Effector memory CD8-positive, alpha-beta T cell (primary cell): ENCODE results near the gene RFX1.
"Not testable (repeated sequence)": the region's sequence is repeated elsewhere in the genome, so short reads cannot be mapped to it uniquely, and the experiment has no call there.

Experiments
- ATAC-seq: fragments of 150-1000 bp; cut with Tn5 transposase; replicated peaks from 2 replicates; pipeline ENCODE4 v1.10.0; 2021; ENCODE audit warnings: mild to moderate bottlenecking, moderate library complexity
- DNase-seq, 3 experiments: peaks; one replicate each; pipeline ENCODE4 v3.0.0; 2021
- H3K27ac Mint-ChIP-seq, 2 donors: one replicate each; pipeline ENCODE4 v1.8.0; 2022; ENCODE audit warnings: mild to moderate bottlenecking in 2 of 2, mixed read lengths in 2 of 2, moderate library complexity in 2 of 2
- H3K27me3 Mint-ChIP-seq, 2 donors: one replicate each; pipeline ENCODE4 v1.8.0; 2022; ENCODE audit warnings: mixed read lengths in 2 of 2
- H3K36me3 Mint-ChIP-seq: one replicate; pipeline ENCODE4 v1.8.0; 2022; ENCODE audit warnings: mild to moderate bottlenecking, moderate library complexity, mixed read lengths; ENCODE audit not compliant: insufficient read depth
- H3K4me1 Mint-ChIP-seq, 2 donors: one replicate each; pipeline ENCODE4 v1.8.0; 2022; ENCODE audit warnings: low read depth in 2 of 2, mixed read lengths in 2 of 2
- H3K4me3 Mint-ChIP-seq, 2 donors: one replicate each; pipeline ENCODE4 v1.8.0; 2022; ENCODE audit warnings: mild to moderate bottlenecking in 2 of 2, mixed read lengths in 2 of 2, moderate library complexity in 2 of 2
- H3K9me3 Mint-ChIP-seq, 2 donors: one replicate each; pipeline ENCODE4 v1.8.0; 2022; ENCODE audit warnings: mixed read lengths in 2 of 2
- total RNA-seq, 9 experiments: gene quantifications; one replicate each; lab custom pipeline; 2026; lab: John Stamatoyannopoulos, UW

The RFX1 gene
- 9.7 to 32.5 (median 16.8) reads per million in 9 experiments for total RNA-seq

DNA sequence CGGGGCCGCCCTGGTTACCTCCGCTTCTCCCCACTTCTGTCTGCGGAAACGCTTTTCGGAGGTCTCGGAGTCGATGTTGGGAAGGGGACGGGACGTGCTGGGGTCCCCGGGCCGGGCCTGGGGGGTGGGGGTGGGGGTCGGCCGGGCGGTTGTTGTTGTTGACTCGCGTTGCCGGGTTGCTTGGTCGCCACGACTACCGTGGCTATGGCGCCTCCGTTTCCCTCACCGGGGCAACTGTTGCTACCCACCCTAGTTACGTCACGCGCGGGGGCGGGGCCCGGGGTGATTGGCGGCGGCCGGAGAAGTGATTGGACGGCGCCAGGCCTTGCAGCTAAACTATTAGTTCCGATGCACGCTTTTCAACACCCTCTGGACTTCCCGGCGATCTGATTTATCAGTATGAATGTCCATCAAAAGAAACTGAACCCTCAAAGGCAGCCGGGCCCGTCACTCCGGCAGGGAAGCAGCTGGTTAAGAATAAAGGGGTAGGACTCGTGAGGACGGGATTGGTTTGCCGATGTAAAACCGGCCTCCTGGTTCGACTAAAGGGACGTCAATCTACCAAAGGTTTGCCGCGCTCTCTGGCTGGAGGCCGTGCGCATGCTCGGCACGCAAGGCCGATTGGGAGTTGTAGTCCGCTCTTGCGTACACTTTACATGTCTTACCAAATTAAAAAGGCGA, at the start of gene RFX1:
RFX1 (minus strand) TSS at position 236 of the 681 bp plus-strand sequence. CDS start 12,477 bp downstream, outside the sequence.
- Mint-ChIP-seq H3K27ac (peak within 1 kb of the TSS; percentile 100), H3K4me3 (peak within 1 kb of the TSS; percentile 85 to 90), H3K4me1 (peaks cover 34% of the 10 kb centered on the region in 2 donors), H3K36me3 (peaks cover 40% of the 10 kb centered on the region), H3K27me3 (no peaks in the 10 kb centered on the region), H3K9me3 (no peaks in the 10 kb centered on the region)
- DNase-seq (peak; percentile 100), ATAC-seq (peak; percentile 70)

DNA sequence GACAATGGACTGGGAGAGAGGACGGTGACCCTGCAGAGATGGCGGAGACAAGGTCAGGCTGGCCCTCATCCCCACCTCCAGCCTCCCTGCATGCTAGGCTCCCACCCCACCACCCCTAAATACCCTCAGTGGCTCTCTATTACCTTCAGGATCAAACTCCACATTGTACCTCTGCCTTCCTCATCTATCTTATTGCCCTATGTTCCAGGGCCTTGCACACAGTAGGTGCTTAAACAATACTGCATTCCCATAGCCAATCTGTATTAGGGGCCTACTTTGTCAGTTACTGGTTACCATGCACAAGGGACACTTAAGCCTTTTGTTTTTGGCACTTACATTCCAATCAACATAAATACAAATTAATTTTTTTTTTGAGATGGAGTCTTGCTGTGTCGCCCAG, 49.3 kb upstream of the RFX1 start:
- H3K9me3 Mint-ChIP-seq = no peaks in the 10 kb centered on the region
- ATAC-seq (no peak), DNase-seq (no peak)
- peaks cover 25 to 30% of the 10 kb centered on the region in 2 donors for H3K27me3 Mint-ChIP-seq
- H3K4me3 Mint-ChIP-seq = no peak overlapping the region
- H3K27ac Mint-ChIP-seq = peak overlapping the region in 1 of 2 donors; percentile 62
- peaks cover 34% of the 10 kb centered on the region for H3K36me3 Mint-ChIP-seq
- H3K4me1 Mint-ChIP-seq = peaks cover 19 to 20% of the 10 kb centered on the region in 2 donors

DNA sequence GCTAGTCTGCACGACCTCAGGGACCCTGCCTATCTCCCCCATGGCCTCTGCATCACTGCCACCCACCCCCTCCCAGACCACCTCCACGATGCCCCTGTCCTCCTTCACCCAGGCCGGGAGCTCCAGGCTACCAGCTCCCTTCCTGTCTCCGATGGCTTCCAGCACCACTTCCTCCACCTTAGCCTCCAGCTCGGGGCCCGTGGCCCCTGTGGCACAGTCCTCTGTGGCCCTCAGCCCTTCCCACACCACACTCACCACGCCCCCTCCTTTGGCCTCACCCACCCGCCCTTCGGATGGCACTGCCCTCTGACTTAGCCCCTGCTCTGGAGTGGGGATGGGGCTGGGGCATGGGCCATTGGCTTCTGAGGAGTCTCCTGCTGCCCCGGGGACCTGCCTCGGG, 48.6 kb upstream of the RFX1 start:
- peaks cover 40% of the 10 kb centered on the region for H3K36me3 Mint-ChIP-seq
- DNase-seq = no peak
- peak overlapping the region in 1 of 2 donors; percentile 59 for H3K27ac Mint-ChIP-seq
- peaks cover 18 to 20% of the 10 kb centered on the region in 2 donors for H3K4me1 Mint-ChIP-seq
- no peaks in the 10 kb centered on the region for H3K9me3 Mint-ChIP-seq
- no peak overlapping the region for H3K4me3 Mint-ChIP-seq
- H3K27me3 Mint-ChIP-seq = peaks cover 22 to 24% of the 10 kb centered on the region in 2 donors
- no peak for ATAC-seq

DNA sequence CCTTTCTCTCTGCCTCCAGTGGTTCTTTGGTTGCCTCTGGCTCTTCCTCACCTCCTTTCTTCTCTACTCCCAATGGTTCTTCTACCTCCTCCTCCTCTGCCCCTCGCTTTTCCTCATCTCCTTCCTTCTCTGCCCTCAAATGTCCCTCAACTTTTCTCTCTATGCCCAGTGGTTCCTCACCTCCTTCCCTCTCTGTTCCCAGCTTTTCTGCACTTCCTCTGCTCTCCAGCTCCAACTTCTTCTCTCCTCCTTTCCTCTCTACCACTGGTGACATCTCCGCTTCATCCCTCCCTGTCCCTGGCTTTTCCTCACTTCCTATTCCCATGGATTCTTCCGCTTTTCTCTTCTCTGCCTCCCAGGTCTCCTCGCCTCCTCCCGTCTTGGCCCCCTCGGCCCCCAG, 48.0 kb upstream of the RFX1 start:
- Mint-ChIP-seq H3K36me3 (peaks cover 47% of the 10 kb centered on the region), H3K4me3 (no peak overlapping the region), H3K9me3 (no peaks in the 10 kb centered on the region), H3K27ac (peak overlapping the region in 1 of 2 donors; percentile 59), H3K27me3 (peaks cover 16 to 18% of the 10 kb centered on the region in 2 donors), H3K4me1 (peaks cover 16 to 20% of the 10 kb centered on the region in 2 donors)
- DNase-seq (no peak), ATAC-seq (no peak)

DNA sequence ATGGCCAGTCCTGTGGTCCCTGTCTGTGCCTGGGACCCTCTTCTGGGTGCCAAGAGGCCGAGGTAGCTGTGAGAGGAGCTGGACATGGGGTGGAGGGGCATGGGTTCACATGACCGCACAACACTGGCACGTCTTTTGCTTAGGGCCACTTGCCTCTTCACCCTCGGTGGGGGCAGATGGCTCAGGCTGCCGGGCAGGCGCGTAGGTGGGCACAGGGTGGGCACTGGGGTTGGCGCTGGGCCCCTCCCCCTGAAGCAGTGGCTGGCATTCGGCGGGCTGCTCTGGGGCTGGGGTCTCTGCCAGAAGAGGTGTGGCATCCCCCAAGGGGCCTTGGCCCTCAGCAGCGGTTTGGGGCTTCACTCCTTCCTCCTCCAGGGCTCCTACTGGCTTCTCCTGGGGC, 47.4 kb upstream of the RFX1 start:
- Mint-ChIP-seq H3K9me3 (no peaks in the 10 kb centered on the region), H3K27me3 (peaks cover 10 to 12% of the 10 kb centered on the region in 2 donors), H3K36me3 (peaks cover 50% of the 10 kb centered on the region), H3K27ac (peak overlapping the region in 1 of 2 donors; percentile 59), H3K4me1 (peaks cover 11 to 15% of the 10 kb centered on the region in 2 donors), H3K4me3 (no peak overlapping the region)
- no peak for DNase-seq
- no peak for ATAC-seq

DNA sequence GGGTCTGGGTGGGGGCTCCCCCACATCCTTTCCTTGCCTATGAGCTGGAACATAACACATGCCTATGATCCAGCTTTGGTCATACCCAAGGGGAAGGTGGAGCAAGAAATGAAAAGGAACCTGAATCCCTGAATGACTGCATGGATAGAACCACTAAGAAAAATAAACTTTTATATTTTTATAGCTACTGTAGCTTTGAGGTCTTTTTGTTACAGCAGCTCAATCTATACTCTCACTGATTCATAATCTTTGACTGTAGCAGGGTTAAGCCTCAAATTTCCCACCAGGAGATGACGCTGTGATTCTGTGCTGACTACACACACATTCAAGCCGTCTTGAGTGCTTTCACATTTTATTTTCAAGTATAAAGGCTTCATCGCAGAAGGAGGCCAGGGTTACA, 46.9 kb upstream of the RFX1 start:
- Mint-ChIP-seq H3K36me3 (peaks cover 54% of the 10 kb centered on the region), H3K27me3 (peaks cover 5 to 8% of the 10 kb centered on the region in 2 donors), H3K9me3 (no peaks in the 10 kb centered on the region), H3K4me3 (no peak overlapping the region), H3K4me1 (peaks cover 9 to 10% of the 10 kb centered on the region in 2 donors), H3K27ac (peak overlapping the region in 1 of 2 donors; percentile 46)
- ATAC-seq (no peak), DNase-seq (no peak)

DNA sequence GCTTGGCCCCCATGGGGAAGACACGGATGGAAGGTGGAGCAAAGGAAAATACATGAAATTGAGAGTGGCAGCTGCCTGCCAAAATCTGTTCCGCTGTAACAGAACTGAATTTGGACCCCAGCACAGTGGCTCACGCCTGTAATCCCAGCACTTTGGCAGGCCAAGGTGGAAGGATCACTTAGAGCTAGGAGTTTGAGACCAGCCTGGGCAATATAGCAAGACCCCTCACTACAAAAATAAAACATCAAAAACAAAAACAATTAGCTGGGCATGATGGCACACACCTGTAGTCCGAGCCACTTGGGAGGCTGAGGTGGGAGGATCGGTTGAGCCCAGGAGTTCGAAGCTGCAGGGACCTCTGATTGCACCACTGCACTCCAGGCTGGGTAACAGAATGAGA, 46.4 kb upstream of the RFX1 start:
- no peak for ATAC-seq
- Mint-ChIP-seq H3K27ac (peak overlapping the region; percentile 16 to 46), H3K27me3 (peaks cover 0 to 2% of the 10 kb centered on the region in 2 donors), H3K4me1 (peaks cover 5% of the 10 kb centered on the region in 2 donors), H3K9me3 (no peaks in the 10 kb centered on the region), H3K36me3 (peaks cover 60% of the 10 kb centered on the region), H3K4me3 (no peak overlapping the region)
- DNase-seq = no peak

DNA sequence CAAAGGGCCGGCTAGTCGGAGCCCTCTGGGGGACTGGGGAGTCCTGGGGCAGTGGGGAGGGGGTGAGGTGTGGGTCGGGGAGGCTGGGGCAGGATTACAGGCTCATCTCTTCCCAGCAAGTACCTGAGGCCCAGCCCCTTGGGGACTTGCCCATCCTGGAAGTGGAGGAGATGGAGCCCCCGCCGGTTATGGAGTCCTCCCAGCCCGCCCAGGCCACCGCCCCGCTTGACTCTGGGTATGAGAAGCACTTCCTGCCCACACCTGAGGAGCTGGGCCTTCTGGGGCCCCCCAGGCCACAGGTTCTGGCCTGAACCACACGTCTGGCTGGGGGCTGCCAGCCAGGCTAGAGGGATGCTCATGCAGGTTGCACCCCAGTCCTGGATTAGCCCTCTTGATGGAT, 45.9 kb upstream of the RFX1 start:
- peak overlapping the region; percentile 16 to 75 for H3K27ac Mint-ChIP-seq
- DNase-seq (no peak), ATAC-seq (no peak)
- H3K9me3 Mint-ChIP-seq = no peaks in the 10 kb centered on the region
- peaks cover 65% of the 10 kb centered on the region for H3K36me3 Mint-ChIP-seq
- no peak overlapping the region for H3K4me3 Mint-ChIP-seq
- H3K27me3 Mint-ChIP-seq = no peaks in the 10 kb centered on the region
- peaks cover 5% of the 10 kb centered on the region in 2 donors for H3K4me1 Mint-ChIP-seq

DNA sequence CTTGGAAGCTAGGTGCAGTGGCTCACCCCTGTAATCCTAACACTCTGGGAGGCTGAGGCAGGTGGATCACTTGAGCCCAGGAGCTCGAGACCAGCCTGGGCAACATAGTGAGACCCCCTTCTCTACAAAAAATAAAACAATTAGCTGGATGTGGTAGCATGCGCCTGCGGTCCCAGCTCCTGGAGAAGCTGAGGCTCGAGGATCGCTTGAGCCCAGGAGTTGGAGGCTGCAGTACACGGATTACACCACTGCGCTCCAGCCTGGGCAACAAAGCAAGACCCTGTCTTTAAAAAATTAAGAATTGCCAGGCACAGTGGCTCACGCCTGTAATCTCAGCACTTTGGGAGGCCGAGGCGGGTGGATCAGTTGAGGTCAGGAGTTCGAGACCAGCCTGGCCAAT, 44.8 kb upstream of the RFX1 start:
- H3K27ac Mint-ChIP-seq = peak overlapping the region in 1 of 2 donors; percentile 84
- H3K9me3 Mint-ChIP-seq, H3K27me3 Mint-ChIP-seq, DNase-seq, ATAC-seq, H3K4me3 Mint-ChIP-seq, H3K4me1 Mint-ChIP-seq: not testable (repeated sequence)
- peaks cover 75% of the 10 kb centered on the region for H3K36me3 Mint-ChIP-seq

DNA sequence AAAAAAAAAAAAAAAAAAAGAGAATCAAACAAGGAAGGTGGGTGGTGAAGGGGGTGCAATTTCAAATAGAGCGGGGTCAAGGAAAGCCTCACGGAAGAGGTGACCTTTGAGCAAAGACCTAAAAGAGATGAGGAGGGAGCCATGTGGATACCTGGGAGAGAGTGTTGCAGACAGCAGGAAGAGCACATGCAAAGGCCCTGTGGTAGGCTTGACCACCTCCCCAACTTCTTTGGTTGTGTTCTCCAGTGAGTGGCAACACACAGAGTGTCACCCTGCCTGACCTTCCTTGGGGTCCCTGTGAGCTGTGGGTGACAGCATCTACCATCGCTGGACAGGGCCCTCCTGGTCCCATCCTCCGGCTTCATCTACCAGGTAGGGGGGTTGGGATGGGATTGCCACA, 44.4 kb upstream of the RFX1 start:
- no peak for ATAC-seq

DNA sequence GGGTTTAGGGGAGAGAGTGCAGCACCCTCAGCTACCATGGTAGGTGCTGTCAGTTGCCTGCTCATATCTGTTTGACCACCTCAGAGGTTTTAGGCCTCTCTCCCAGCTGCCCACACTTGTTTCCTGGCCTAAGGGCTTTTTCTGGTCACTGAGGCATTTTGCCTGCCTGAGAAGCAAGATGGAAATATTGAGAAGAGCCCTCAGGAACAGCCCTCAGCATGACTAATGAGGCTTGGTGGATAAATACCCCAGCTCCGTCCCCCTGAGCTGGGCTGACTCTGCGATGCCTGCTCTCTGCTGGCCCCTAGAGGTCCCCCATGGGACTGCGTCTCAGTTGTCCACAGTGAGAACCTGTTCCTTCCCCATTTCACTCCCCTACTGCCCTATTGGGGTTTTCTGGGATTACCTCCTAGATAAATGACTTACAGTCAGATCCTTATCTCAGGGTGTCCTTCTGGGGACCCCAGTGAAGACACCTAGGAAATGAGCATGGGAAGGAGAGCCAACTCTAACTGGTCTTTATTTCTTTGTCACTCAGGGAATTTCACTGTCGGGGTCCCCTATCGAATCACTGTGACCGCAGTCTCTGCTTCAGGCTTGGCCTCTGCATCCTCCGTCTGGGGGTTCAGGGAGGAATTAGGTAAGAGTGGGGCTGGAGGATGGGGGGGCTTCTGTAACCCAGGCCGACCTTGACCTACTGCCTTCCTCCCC, 42.5 kb upstream of the RFX1 start:
- no peaks in the 10 kb centered on the region for H3K9me3 Mint-ChIP-seq
- DNase-seq (peak; percentile 74 to 83 (median 78)), ATAC-seq (peak; percentile 93)
- no peak overlapping the region for H3K4me3 Mint-ChIP-seq
- peaks cover 3 to 7% of the 10 kb centered on the region in 2 donors for H3K4me1 Mint-ChIP-seq
- H3K27me3 Mint-ChIP-seq = no peaks in the 10 kb centered on the region
- peak overlapping the region; percentile 35 to 71 for H3K27ac Mint-ChIP-seq
- H3K36me3 Mint-ChIP-seq = peaks cover 98% of the 10 kb centered on the region

More for the DNA sequence above, 44.4 kb upstream of the RFX1 start:
- DNase-seq = no peak
- H3K36me3 Mint-ChIP-seq = peaks cover 80% of the 10 kb centered on the region
- no peaks in the 10 kb centered on the region for H3K27me3 Mint-ChIP-seq
- no peak overlapping the region for H3K4me3 Mint-ChIP-seq
- peaks cover 7 to 8% of the 10 kb centered on the region in 2 donors for H3K4me1 Mint-ChIP-seq
- H3K27ac Mint-ChIP-seq = peak overlapping the region in 1 of 2 donors; percentile 84
- H3K9me3 Mint-ChIP-seq = no peaks in the 10 kb centered on the region

DNA sequence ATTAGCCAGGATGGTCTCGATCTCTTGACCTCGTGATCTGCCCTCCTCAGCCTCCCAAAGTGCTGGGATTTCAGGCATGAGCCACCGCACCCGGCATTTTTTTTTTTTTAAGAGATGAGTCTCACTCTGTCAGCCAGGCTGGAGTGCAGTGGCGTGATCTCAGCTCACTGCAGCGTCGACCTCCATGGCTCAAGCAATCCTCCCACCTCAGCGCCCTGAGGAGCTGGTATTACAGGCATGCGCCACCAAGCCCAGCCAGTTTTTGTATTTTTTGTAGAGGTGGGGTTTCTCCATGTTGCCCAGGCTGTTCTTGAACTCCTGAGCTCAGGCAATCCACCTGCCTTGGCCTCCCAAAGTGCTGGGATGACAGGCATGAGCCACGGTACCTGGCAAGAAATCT, 41.7 kb upstream of the RFX1 start:
- H3K27ac Mint-ChIP-seq = peak overlapping the region in 1 of 2 donors; percentile 35
- not testable (repeated sequence) for H3K27me3 Mint-ChIP-seq, H3K4me3 Mint-ChIP-seq, H3K4me1 Mint-ChIP-seq, H3K9me3 Mint-ChIP-seq, DNase-seq, ATAC-seq
- H3K36me3 Mint-ChIP-seq = peaks cover 100% of the 10 kb centered on the region

DNA sequence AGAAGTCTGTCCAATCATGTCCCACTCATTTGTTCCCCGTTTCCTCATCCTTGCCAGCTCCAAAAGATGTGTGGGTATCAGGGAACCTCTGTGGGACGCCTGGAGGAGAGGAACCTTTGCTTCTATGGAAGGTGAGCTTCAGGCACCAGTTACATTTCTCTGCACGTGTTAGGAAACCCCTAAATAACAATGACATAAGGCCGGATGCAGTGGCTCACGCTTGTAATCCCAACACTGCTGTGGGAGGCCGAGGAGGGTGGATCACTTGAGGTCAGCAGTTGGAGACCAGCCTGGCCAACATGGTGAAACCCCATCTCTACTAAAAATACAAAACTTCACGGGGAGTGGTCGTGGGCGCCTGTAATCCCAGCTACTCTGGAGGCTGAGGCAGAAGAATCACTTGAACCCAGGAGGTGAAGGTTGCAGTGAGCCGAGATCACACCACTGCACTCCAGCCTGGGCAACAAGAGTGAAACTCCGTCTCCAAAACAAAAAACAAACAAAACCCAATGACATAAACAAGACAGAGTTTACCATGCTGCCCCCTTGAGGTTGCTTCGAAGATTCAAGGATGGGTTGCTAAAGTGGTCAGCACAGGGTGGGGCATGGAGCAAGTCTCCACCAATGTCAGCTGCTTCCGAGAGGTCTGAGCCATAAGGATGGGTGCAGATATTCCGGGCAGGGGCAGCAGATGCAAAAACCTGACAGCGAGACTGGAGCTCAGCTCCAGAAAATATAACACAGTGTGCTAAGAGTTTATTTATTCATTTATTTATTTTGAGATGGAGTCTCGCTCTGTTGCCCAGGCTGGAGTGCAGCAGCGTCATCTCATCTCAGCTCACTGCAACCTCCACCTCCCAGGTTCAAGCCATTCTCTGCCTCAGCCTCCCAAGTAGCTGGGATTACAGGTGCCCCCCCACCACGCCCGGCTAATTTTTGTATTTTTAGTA, 36.8 kb upstream of the RFX1 start:
- Mint-ChIP-seq H3K36me3 (peaks cover 100% of the 10 kb centered on the region), H3K4me3 (peak overlapping the region; percentile 51 to 56), H3K4me1 (peaks cover 17 to 18% of the 10 kb centered on the region in 2 donors), H3K27ac (peak overlapping the region; percentile 97 to 98)
- not testable (repeated sequence) for H3K27me3 Mint-ChIP-seq, H3K9me3 Mint-ChIP-seq
- peak; percentile 52 to 63 (median 52) for DNase-seq
- peak; percentile 80 for ATAC-seq
